Erythroblast (primary cell): ENCODE data around the gene OSM.
"Not testable (repeated sequence)": the region's sequence is repeated elsewhere in the genome, so short reads cannot be mapped to it uniquely, and the experiment has no call there.

Source experiments
- DNase-seq, 2 experiments: peaks; one replicate each; lab custom pipeline; 2025; lab: John Stamatoyannopoulos, UW
- GATA1 ChIP-seq: IDR thresholded peaks from 2 replicates; pipeline ENCODE4 v1.6.1; 2011; ENCODE audit warnings: low read depth, mild to moderate bottlenecking, control low read depth, low read length, moderate library complexity
- POLR2A ChIP-seq: IDR thresholded peaks from 2 replicates; pipeline ENCODE4 v1.6.1; 2011; ENCODE audit warnings: mild to moderate bottlenecking, low read length

The OSM gene

DNA sequence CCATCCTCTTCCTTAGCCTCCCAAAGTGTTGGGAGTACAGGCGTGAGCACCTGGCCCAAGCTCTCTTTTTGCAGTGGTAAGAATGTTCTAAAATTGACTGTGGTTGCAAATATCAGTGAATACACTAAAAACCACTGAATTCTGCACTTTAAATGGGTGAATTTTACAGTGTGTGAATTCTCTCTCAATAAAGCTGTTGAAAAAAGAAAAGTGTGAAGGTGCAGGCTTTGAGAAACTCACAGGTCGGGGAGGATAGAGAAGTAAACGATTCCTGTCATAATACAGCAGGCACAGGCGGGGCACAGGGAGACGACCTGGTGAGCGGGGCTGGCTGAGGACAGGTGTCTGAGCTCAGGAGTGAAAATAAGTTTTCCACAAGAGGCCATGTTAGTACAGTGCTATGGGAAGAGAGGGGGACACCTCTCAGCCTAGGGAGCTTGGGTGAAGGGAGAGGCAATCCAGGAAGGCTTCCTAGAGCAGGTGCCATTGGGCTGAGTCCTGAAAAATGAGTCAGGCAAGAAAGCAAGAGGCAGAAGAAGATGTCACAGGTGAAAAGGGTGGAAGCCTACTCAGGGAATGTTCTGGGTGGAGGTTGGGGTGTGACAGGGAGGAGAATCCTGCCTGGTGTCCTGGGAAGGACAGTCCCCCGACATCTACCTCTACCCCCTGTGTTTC is 46.2 kb downstream of the OSM start:
- no peak for DNase-seq
- no peak for TF ChIP-seq POLR2A
- TF ChIP-seq GATA1 = no peak

DNA sequence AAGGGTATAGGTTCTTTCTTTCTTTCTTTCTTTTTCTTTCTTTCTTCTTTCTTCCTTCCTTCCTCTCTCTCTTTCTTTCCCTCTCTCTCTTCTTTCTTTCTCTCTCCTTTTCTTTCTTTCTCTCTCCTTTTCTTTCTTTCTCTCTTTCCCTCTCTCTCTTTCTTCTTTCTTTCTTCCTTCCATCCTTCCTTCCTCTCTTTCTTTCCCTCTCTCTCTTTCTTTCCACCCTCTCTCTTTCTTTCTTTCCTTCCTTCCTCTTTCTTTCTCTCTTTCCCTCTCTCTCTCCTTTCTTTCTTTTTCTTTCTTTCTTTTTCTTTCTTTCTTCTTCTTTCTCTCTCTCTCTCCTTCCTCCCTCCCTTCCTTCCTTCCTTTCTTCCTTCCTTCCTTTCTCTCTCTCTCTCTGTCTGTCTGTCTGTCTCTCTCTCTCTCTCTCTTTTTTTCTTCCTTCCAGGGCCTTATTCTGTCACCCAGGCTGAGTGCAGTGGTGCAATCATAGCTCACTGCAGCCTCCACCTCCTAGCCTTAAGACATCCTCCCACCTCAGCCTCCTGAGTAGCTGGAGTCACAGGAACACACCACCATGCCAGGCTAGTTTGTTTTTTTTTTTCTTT is 46.9 kb downstream of the OSM start:
- DNase-seq = no peak
- TF ChIP-seq GATA1 = no peak
- TF ChIP-seq POLR2A = no peak

DNA sequence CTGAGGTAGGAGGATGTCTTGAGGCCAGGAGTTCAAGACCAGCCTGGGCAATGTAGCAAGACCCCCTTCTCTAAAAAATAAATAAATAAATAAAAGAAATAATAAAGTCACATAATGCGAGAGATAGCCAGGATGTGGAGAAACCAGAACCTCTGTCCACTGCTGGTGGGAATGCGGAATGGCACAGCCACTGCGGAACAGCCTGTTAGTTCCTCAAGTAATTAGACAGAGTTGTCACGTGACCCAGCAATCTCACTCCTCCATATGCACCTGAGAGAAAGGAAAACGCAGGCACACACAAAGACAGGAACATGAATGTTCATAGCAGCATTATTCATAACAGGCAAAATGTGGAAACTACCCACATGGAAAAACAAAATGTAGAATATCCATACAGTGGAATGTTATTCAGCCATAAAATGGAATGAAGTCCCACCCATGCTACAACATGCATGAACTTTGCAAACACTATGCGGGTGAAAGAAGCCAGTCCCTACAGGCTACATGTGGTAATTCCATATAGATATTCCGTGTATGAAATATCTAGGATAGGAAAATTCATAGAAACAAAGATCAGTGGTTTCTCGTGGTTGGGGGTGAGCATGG is 47.5 kb downstream of the OSM start:
- TF ChIP-seq GATA1 (no peak), POLR2A (no peak)
- peak in 1 of 2 experiments; percentile 19 for DNase-seq

DNA sequence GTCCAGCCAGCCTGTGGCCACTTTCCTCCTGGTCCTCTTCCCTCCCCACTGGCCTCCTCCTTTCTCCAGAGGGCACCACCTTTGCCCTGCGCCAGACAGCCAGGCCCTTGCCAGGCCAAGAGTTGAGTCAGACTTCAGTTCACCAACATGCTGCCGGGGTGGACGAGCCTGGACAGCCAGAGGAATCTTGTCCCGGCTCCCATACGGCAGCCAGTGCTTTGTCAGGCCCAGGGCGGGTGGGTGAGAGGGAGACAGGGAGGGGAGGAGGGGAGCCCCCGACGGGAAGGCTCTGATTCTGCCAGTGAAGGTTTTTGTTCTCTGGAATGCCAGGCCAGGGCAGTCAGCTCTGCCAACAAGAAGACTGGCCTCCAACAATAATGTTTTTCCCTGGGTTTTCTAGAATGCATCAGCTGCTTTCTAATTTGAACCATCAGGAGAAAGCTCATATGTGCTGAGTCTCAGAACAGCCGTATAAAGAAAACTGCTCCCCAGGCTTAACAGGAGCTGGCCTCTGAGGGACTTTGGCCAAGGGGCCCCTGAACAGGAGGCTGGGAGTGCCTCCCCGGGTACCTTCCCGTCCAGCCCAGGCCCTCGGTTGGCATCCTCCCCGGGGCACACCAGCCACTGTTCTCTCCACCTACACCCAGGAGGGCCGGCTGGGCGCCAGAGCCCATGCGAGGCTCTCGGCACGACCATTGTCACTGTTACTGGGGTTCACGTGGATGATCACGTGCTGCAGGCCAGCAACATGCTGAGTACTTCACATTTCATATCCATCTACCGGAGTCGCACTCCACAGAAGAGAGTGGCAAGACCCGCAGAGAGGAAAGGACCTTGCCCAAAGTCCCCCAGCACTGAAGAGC is 48.7 kb downstream of the OSM start:
- TF ChIP-seq GATA1 = no peak
- no peak for TF ChIP-seq POLR2A
- no peak for DNase-seq

DNA sequence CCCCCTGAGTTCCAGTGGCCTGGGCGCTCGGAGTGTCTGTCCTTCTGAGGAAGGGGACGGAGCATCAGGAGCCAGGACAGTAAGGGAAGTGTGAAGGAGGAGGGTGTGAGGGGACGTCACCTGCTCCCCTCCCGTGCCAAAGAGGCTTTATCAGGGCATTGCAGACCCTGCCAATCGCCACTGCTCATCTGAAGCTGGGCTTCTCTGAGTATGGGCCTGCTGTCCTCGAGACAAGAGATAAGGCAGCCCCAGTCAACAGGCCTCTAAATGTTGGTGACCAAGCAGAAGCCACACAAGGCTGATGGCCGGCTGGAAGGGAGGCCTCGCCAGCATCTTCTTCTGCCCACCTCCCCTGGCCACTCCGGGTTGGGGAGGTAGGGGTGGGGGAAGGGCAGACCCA is 49.9 kb downstream of the OSM start:
- peak; percentile 95 to 99 for DNase-seq
- TF ChIP-seq POLR2A (peak; percentile 49), GATA1 (peak; percentile 99)

- DNase-seq = not testable (repeated sequence)
Observed at GRCh38 chr22:30216272-30216671, 50.4 kb downstream of the OSM start.

DNA sequence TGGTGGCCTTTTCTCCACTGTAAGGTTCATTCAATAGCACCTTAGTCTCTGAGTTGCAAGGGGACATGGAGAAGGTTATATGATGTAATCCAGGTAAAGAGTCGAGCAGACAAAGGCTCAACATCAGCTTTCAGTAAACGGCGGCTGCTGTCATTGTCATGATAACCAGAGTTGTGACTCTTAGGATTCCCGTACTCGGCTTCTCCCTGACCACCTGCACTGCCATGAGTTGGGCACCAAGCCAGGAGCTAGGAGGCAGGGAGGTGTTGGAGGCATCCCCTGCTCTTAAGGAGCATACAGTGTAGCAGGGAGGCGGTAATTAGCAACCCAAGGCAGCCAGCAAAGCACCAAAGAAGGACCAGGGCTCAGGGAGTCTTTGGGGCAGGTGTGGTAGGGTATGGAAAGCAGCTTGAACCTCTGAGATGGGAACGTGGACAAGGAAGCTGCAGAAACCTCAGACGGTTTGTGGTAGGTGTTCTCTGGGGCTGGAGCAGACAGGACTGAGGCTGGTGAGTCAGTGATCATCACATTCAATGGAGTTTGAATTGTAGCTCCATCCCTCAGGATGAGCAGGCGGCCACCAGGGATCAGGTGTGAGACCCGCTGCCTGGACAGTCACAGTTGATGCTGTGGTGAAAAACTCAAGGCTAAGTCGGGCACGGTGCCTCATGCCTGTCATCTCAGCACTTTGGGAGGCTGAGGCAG is 51.8 kb downstream of the OSM start:
- peak; percentile 37 to 59 for DNase-seq
- no peak for TF ChIP-seq POLR2A
- TF ChIP-seq GATA1 = no peak

DNA sequence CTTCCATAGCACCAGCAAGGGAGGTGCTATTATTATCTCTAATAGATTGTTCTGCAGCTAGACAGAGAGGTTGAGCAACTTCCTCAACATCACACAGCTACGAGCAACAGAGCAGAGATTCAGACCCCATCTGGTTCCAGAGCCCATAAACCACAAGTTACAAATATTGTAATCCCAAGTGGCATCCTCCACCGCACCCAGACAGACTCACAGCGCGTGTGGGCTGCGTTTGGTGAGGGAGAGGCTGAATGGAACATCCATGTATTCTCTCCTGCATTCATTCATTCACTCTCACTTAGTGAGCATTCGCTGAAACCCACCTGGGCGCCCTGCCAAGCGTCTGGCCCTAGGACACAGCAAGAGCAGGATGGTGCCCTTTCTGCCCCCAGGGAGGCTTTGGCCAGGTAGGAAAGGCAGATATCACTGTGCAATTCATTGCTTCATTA is 53.6 kb downstream of the OSM start:
- DNase-seq = no peak
- TF ChIP-seq POLR2A (no peak), GATA1 (no peak)
